NCI-H526 (cell line): Measurements from ENCODE around the gene OR4D5.

ENCODE experiments used
- DNase-seq, 2 experiments: peaks; one replicate each; lab custom pipeline; 2025; lab: John Stamatoyannopoulos, UW

The OR4D5 gene

DNA sequence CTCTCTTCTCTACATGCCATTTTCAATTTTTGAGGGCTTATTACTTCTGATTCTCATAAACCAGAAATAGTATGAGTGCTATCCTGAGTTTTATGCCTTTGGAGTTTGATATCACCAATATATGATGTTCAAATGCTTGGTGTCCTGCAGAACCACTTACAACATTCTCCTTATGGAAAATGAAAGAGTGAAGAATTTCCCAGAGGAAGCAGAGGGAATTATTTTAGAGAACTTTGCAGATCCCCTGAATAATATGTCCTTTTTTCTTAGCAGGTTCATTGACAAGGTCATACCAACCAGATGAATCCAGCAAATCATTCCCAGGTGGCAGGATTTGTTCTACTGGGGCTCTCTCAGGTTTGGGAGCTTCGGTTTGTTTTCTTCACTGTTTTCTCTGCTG is at the start of gene OR4D5:
Gene OR4D5 (plus strand): TSS at position 301 of the 400 bp plus-strand sequence. CDS start 0 bp downstream, at position 301.
- no peak for DNase-seq

DNA sequence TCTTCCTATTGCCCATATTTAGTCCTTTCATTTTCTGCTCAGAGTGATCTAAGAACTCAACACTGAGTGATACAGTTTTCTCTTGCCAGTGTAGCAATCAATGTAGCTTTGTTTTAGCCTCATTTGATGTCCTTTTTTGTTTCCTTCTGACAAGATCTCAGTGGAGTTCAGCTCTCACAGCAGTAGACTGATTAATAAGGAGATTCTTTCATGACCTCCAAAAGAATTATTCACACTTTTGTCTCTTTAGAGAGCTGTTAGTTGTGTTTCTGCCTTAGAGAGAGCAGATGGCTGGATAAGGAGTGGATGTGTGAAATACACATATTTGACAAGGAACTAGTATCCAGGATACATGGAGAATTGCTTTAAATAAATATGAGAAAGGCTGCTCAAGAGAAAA is 47.4 kb upstream of the OR4D5 start:
- no peak for DNase-seq

DNA sequence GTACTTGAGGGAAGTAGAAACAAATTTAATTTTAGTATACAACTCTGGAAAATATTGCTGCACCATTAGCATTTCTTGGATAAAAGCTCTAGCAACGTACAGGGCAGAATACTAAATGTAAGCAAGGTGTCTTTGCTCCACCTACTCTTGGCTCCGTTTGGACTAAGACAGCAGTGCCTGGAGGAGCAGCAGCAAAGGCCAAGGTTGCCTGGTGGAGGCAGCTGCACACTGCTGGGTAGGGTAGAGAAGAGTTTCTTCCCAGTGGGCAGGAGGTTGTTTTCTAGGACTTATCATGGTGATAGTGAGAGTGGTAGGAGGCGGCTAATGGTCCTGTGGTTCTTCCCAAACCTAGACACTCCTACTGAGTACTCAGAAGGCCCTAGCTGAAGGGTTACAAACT is 39.6 kb upstream of the OR4D5 start:
- DNase-seq: no peak

DNA sequence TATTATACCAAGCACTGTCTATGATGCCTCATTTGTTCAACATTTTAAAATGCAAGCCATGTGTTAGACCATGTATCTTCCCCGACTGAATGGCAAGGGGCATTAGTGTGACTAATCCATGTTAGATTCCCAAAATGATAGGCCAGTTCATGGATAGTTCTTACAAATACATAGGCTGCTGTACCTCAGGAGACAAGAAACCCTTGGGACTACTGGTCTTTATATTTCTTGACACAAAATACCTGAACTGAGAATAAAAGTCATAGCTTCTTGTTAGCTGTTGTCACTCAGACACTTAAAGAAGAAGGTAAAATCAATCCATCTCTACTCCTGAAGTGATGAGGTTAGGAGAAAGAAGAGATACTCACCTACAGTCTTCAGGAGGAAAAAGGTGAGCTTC is 37.5 kb upstream of the OR4D5 start, which contains the start of gene OR8D4:
Gene OR8D4 (plus strand): TSS at position 301 of the 400 bp plus-strand sequence. CDS start 4,265 bp downstream, outside the sequence.
- no peak for DNase-seq

DNA sequence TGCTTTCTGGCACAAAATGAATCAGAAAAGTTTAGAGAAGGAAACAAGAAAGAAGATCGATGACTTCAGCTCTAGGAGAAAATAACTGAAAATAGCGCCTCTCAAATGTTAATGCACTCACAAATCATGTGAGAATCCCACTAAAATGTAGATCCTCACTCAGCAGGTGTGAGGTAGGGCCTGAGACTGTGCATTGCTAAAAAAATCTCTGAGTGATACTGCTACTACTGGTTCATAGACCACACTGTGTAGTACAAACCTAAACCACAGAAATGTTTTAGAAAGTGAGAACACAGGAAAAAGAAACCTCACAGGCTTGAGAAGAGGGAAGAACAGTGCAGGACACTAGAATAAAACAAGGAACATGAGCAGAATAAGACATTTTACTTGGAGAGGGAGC is 35.5 kb upstream of the OR4D5 start:
- DNase-seq: no peak

DNA sequence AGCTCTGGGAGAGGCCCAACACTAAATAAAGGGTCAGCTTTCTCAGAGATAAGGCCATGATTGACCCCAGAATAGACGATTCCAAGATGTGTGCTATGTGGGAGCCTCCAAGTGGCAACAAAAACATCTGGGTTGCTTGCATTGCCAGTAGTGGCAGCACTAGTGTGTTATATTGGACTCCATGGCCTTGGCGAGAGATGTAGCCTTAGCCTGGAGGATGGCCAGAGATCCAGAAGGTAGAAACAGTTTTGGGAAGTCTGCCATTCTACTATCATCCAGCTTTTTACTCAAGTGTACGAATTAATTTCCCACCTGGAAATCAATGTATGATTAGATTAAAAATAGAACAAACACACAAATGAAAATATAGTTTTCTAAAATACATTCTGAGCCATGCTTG is 34.5 kb upstream of the OR4D5 start:
- DNase-seq: no peak

DNA sequence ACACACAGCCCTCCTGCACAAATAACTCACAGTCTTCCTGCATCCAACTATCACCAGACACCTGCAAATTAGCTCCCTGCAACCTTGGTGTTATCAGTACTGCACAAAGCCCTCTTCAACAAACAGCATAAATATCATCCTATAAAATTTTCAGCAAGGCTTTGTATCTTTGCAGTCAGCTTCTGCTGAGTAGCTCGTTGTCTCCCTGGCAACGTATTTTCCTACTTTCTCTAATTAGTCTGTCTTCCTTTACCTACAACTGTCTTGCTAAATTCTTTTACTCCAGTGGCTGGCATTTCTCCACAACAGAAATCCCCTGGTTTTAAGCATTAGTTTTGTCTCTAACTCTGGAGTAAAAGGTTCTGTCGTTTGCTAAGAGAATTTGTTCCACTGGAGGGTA is 33.6 kb upstream of the OR4D5 start:
- peak; percentile 50 to 57 for DNase-seq

DNA sequence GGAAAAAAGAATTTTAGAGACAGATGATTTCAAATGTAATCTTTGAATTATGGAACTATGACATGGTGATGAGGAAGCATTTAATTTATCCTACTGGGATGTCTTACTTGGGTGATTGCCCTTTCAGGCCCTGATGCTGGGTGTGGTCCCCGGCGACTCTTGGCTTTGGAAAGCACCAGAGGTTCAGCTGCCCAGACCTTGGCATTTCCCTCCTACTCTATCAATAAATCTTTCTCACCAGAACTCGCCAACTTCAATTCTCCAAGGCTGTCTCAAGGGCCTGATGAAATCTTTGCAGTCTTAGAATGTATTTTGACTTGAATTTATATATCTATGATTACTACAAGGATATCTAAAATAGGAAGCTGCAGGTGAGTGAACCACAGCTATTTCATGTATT is 18.5 kb upstream of the OR4D5 start:
- no peak for DNase-seq

DNA sequence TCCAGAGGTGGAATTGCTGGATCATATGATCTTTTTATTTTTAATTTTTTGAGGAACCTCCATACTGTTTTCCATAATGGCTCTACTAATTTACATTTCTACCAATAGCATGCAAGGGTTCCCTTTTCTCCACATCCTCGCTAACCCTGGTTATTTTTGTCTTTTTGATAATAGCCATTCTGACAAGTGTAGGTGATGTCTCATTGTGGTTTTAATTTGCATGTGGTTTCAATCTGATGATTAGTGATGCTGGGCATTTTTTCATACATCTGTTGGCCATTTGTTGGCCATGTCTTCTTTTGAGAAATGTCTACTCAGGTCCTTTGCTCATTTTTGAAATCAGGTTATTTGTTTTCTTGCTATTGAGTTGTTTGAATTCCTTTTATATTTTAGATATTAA is 15.4 kb upstream of the OR4D5 start:
- DNase-seq: peak; percentile 63 to 84

DNA sequence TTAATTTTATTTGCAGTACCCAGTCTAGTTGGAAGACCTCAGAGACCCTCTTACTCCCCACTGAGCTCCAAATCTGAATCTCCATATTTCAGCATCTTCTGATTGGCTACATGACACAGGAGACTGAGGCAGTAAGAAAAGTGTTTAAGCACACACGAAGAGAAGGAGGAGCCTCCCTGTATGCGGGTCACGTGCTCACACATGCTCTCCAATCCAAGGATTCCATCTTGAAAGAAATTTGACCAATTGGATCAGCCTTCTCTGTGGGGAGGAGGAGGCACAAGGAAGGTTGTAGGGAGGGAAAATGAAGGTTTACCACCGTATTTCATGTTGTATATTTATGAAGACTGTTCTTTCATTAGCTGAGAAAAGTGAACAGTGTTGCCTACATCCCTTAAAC is 3.0 kb downstream of the OR4D5 start:
- no peak for DNase-seq

DNA sequence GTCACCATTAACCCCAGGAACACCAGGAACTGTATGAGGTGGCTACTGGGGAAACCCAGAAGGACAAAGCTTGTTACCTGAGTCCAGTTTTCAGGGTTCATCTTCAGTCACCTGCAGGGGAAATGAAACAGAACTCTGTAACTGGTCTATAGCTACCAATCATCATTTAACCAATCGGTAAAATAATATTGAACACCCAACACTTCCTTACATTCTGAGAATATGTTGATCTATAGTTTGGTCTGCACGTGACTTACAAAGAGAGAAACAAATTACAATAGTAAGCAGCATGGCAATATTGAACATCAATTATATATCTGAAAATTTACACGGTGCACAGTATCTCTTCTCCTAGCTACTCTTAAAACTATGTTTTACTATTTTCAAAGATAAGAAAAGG is 4.3 kb downstream of the OR4D5 start, which contains the start of gene OR6T1:
Gene OR6T1 (minus strand): TSS at position 101 of the 400 bp plus-strand sequence. CDS start 0 bp downstream, at position 101.
- DNase-seq: no peak

DNA sequence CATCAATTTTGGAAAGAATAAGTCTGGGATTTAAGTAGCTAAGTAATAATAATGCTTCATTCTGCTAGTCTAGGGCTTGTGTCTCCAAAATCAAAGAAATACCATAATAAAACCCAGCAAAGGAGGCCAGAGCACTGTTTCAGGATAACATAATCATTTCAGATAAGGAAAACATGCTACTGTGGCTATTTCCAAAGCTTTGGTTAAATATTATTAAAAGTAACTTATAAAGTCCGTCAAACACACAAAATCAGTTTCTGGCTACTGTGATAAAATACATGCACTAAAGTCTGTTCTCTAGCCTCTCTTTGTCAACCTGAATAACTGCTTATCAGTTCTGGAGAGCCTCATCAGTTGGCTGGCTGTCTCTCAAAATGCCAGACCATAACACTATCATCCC is 5.7 kb downstream of the OR4D5 start:
- no peak for DNase-seq

DNA sequence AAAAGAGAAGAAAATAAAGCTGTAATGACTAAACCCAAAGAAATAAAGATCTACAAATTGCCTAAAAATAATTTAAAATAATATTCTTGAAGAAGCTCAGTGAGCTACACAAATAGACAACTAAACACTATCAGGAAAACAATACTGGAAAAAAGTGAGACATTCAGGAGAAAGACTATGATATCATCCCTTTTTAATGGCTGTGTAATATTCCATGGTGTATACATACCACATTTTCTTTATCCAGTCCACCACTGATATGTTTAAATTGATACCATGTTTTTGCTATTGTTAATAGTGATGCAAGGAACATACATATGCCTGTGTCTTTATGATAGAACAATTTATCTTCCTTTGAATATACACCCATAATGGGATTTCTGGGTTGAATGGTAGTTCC is 17.3 kb downstream of the OR4D5 start:
- no peak for DNase-seq

DNA sequence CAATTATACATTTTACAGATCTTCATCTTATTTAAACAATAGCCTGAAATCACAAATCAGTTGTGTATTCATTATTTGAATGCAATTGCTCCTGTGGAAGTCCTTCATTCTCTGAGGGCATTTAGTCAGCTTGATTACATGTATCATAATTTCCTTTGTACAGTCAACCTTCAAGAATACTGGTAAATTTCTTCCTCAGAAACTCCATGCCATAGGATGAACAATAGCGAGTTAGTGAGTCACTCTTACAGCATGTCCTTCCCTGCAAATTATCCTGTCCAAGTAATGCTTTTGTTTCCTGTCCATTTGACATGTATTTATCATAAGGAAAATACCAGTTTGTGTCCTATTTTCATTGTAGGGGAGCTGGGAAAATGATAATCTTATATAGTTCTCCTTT is 34.4 kb downstream of the OR4D5 start:
- DNase-seq: no peak

DNA sequence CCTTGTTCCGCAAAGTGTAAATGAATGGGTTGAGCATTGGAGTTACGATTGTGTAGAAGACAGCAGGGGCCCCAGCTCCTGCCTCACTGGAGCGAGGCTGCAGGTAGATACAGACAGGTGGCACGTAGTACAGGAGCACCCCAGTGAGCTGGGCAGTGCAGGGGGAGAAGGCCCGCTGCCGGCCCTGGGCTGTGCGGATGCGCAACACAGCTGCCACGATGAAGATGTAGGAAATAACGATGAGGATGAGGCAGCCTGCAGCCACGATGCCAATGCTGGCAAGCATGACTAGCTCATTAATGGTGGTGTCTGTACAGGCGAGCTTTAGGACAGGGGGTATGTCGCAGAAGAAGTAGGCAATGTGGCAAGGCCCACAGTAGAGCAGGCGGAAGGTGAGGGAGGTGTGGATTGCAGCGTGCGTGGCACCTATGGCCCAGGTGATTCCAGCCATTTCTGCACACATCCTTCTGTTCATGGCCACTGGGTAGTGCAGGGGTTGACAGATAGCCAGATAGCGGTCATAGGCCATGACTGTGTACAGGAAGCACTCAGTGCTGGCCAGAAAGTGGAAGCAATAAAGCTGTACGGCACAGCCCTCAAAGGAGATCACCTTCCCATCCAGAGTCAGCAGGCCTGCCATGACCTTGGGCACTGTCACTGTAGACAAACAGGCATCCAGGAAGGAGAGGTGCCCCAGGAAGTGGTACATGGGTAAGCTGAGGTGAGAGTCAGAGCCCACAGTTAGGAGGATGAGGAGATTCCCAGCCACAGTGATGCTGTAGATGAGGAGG is 37.5 kb downstream of the OR4D5 start:
- no peak for DNase-seq

DNA sequence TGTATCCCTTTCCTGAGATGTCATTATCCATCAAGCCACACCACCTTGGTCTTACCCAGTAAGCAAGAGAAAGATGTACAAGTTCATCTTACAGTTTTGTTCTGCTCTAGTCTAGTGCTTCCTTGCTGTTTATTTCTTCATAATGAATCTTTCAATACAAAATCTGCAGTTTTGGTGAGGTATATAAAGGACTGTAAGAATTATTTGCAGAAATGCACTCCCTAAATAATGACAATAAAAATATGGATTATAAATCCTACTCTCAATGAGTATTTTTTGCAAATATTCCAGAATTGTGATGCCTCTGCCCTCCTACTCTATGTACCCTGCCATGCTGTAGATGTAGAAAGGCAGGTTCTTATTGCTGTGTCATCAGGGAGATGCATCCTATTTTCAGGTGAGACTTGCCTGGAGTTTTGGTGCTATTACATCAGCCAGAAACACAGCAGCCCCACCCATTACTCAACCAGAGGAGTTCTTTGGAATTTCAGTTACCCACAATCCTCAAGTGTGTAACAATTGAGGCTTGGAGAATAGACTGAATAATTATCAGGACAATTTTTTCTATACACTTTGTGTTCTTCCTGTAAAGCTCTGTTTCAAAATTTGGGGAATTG is 38.4 kb downstream of the OR4D5 start, which contains the start of gene OR10S1:
Gene OR10S1 (minus strand): TSS at position 51 of the 617 bp plus-strand sequence. CDS start 117 bp downstream, outside the sequence.
- no peak for DNase-seq

DNA sequence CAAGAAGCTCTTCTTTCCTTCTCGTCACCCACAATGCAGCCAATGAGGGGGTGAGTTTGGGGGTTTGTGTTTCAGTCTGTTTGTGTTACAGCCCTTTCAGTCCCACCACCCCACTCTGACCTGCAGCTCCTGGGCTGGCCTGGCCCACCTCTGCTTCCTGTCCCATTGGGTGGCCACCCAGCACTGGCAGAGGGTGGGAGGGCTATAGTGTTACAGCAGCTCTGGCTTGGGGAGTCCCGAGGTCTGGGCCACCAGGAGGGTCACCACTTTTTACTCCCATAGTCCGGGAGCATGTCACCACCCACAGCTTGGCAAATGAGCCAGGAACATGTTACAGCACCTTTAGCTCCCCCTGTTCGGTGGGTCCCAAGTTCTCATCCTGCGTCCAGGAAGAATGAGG is 39.9 kb downstream of the OR4D5 start:
- no peak for DNase-seq
